ENCODE results near the gene USP2. TPM values are rescaled to one million over a fixed set of nuclear protein-coding genes. Genes with fewer than 3 reads are reported as not detected.
A peak's percentile ranks its signal among the peaks of the same experiment; 100 is the strongest.

Gene USP2
- total and polyA plus RNA-seq, 2 of the 8 experiments (the other 6 are each of a cell fraction or from before 2014, with no cell fraction given) = 2.2 to 6.9 TPM

DNA sequence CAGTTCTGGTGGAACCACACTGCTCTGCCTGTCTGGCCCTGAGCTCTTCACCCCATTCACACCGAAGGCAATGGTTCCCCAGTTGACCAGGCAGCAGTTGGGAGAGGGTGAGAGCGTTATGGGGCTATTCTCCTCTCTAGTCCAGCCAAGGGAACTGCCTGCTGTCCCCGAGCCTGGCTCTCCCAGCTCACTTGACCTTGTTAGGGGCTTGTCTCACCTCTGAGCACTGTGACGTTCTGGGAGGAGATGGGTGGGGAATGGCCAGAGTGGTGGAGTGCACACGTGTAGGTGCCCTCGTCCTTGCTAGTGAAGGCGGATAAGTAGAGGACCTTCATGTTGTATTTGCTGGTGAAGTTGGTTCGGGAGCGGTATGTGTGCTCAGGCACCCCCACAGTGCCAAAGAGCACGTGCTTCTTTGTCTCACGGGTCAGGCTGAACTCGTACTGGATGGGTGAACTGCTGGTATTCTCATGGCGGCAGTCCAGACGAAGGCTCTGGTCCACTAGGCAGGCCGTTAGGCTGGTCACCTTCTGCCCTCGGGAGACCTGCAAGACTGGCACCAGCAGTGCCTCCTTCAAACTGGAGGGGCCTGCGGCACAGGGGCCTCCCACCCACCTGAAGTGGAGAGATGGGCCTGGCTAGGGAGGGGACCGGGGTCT lies 38.5 kb upstream of the USP2 start:
- ChIA-PET CTCF (ENCODE audit: partially characterized antibody) (interaction anchor here (2.7 kb wide), 1 partner anchor 46 kb away, joined by 10 read pairs; no protein-coding TSS in a partner anchor), POLR2A (ENCODE audit: partially characterized antibody) (interaction anchor here (1.1 to 6.4 kb wide), 7 partner anchors 7 to 111 kb away, joined by 3 to 50 read pairs (median 4); partner anchors contain the start of gene USP2)
- Histone ChIP-seq H3K27me3 (replicated peaks in 1 of 4; ENCODE audit: control insufficient read depth in 3 of 4, extremely low read depth in 1 of 4, insufficient read depth in 3 of 4, low read length in 3 of 4) (no peaks in the 10 kb centered on the region; a peak in 1 of 7 replicates), H3K9ac (replicated peaks in 1 of 4; ENCODE audit: extremely low read depth in 1 of 4, low read depth in 3 of 4, low read length in 3 of 4) (no peak overlapping the region), H2BK20ac (ENCODE audit: low read length) (no peak overlapping the region), H2BK12ac (ENCODE audit: low read depth, low read length) (peak overlapping the region; percentile 83; the same call in 1 of the 2 replicates), H3K27ac (ENCODE audit: low read depth, low read length) (peak overlapping the region; percentile 73), H3K23me2 (ENCODE audit: low read depth, low read length) (peaks cover 12% of the 10 kb centered on the region), H2AFZ (ENCODE audit: low read length) (no peak overlapping the region), H3K4ac (replicated peaks; ENCODE audit: insufficient read length, low read depth, low read length) (no peak overlapping the region), H4K20me1 (replicated peaks in 1 of 2; ENCODE audit: control insufficient read depth in 1 of 2, insufficient read depth in 2 of 2, low read length in 2 of 2) (peaks cover 6 to 19% of the 10 kb centered on the region in 2 experiments), H3K18ac (ENCODE audit: extremely low read depth, low read length) (peak overlapping the region; percentile 85; the same call in 1 of the 2 replicates), H3K36me3 (ENCODE audit: control insufficient read depth in 2 of 4, insufficient read depth in 4 of 4, low read length in 3 of 4) (peaks cover 19 to 28% (median 24%) of the 10 kb centered on the region in 4 experiments), H3K79me1 (ENCODE audit: low read depth, low read length) (peaks cover 22% of the 10 kb centered on the region), H2AK5ac (ENCODE audit: low read depth, low read length) (peak overlapping the region; percentile 83), H3K23ac (ENCODE audit: insufficient read length) (no peak overlapping the region), H2BK5ac (ENCODE audit: low read depth, low read length) (peak overlapping the region; percentile 91), H3K56ac (replicated peaks; ENCODE audit: insufficient read length, low read depth, low read length) (peak overlapping the region; percentile 1), H4K5ac (ENCODE audit: insufficient read length, low read depth, low read length) (no peak overlapping the region), H2BK15ac (ENCODE audit: low read length) (peak overlapping the region; percentile 12; the same call in 1 of the 2 replicates), H2BK120ac (replicated peaks; ENCODE audit: low read depth, low read length) (no peak overlapping the region), H3K14ac (ENCODE audit: insufficient read length) (no peak overlapping the region), H3K4me3 (ENCODE audit: extremely low read depth in 1 of 4, insufficient read depth in 2 of 4, low read depth in 3 of 4, low read length in 4 of 4) (peak overlapping the region in 1 of 4 experiments; percentile 89; a peak in 2 of 8 replicates), H3K4me2 (ENCODE audit: insufficient read depth in 1 of 2, low read depth in 2 of 2, low read length in 2 of 2) (peak overlapping the region in 1 of 2 experiments; percentile 75; a peak in 3 of 4 replicates), H4K91ac (replicated peaks; ENCODE audit: insufficient read length, low read length) (peak overlapping the region; percentile 26), H3K9me3 (ENCODE audit: insufficient read depth in 2 of 2, low read depth in 1 of 2, low read length in 1 of 2) (no peaks in the 10 kb centered on the region), H4K8ac (ENCODE audit: extremely low read depth, insufficient read depth, low read length) (0 out of 2 replicates have a peak overlapping the region, but pooled peaks have one; percentile 60), H3K4me1 (replicated peaks in 1 of 4; ENCODE audit: control insufficient read depth in 3 of 4, insufficient read depth in 4 of 4, low read length in 3 of 4) (peaks cover 13 to 37% (median 26%) of the 10 kb centered on the region in 4 experiments), H3K79me2 (ENCODE audit: control insufficient read depth in 1 of 2, insufficient read depth in 2 of 2, low read length in 2 of 2) (peaks cover 0 to 36% of the 10 kb centered on the region in 2 experiments; a peak in 2 of 4 replicates)
- FAIRE-seq = no peak
- WGBS, 2 experiments (ENCODE audit: extremely low coverage in 1 of 2, insufficient coverage in 1 of 2, insufficient read length in 1 of 2, insufficient replicate concordance in 2 of 2, low coverage in 1 of 2, low lambda C conversion rate in 2 of 2, missing lambda C conversion rate in 1 of 2) = 88% methylated on average over 18 of the region's 18 CpGs; no CpG with 5 or more reads in 1 of the 2 experiments
- TF ChIP-seq POLR2AphosphoS5 (IDR thresholded peaks at IDR 0.05; ENCODE audit: low read depth, low read length) (peak; percentile 24; the same call in 1 of the 2 replicates), TEAD4 (IDR thresholded peaks at IDR 0.05; ENCODE audit: low read depth, low read length) (no peak), EP300 (IDR thresholded peaks at IDR 0.05; ENCODE audit: borderline replicate concordance in 1 of 2, low read depth in 2 of 2, low read length in 2 of 2) (no peak)
- DNase-seq (ENCODE audit: low read depth in 1 of 2, low spot score in 2 of 2) = no peak
